GM10847 (cell line): ENCODE data around the gene NFATC1.

Experiments
- POLR2A ChIP-seq: IDR thresholded peaks from 2 replicates; pipeline ENCODE4 v1.6.1; 2011; ENCODE audit not compliant: insufficient read length; ENCODE audit errors: extremely low read depth

The NFATC1 gene

GRCh38 chr18:79470547-79470946 is 74.8 kb downstream of the NFATC1 start:
- TF ChIP-seq POLR2A, result no peak

GRCh38 chr18:79471046-79471445 is 75.3 kb downstream of the NFATC1 start:
- no peak for TF ChIP-seq POLR2A

GRCh38 chr18:79471597-79471996 is 75.9 kb downstream of the NFATC1 start:
- no peak for TF ChIP-seq POLR2A

DNA sequence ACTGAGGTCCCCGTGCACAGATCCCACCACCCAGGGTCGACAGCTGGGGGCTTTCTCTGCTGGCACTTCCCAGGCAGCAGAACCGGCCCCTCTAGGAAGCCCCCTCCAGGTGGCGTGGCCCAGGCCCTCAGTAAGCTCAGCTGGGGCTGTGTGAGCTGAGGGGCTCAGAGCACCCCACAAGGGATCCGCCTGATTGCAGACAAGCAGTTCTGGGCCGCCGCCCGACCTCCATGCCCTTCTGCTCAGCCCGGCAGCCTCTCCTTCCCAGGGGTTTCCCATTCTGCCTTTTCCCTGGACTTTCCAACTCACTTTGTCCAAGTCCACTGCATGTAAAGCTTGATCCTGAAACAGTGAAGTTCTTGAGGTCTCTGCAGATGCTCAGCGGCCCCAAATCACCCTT is 76.4 kb downstream of the NFATC1 start:
- TF ChIP-seq POLR2A, result no peak

DNA sequence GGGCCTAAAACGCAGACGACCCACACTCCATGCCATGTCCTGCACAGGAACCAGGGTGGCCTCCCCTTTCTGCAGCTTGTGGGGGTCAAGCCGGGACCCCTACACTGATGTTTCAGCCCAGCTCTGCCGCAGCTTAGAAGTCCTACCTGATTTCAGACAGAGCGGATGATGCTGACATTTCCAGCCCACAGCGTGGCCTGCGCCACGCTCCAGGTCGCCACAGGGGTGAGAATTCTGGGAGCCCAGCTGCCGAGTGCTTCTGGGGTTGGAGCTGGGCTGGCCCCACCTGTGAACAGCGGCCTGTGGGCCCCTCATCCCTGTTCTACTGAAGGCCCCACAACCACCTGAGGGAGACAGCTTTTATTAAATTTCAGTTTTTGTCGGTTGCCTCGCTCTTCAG is 77.2 kb downstream of the NFATC1 start:
- no peak for TF ChIP-seq POLR2A

DNA sequence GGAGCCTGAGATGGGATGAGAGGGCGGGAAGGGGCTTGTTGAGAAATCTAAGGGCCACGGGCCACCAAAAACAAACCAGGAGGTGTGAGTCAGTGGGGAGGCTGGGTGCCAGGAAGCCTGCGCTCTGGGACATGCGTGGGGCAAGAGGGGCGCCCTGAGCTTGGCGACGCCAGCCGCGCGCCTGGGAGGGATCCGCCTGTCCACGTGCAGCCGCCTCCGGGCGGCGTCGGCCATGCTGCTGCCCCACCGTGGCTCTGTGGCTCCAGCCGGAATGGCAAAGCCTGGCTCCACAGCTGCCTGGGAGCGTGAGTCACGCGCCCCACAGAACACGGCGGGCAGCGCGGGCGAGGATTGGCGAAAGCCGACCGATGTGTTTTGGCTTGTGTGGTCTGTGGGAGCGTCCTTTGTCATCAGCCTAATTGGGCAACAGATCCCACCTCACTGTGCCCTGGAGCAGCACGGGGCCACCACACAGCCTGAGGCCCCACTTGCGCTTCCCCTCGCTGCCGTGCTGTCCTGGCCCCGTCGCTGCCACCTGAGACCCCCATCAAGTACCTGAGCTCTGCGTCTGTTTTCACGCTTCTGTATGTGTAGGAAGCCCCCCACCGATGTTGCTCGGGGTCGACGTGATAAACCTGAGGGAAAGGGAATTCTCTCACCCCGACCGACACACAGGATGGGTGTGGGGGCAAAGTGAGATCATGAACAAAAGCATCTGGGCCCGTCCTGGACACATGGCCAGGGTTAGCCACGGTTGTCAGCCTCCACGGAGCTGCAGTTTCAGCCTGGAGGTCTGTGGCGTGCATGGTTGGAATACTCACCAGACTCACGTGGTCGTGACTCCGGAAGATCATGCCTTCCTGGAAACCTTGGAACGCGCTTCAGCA is 80.5 kb downstream of the NFATC1 start:
- TF ChIP-seq POLR2A, result no peak

- TF ChIP-seq POLR2A, result no peak
Measured at GRCh38 chr18:79476918-79477571, 81.3 kb downstream of the NFATC1 start.

GRCh38 chr18:79477711-79478483 is 82.2 kb downstream of the NFATC1 start:
- no peak for TF ChIP-seq POLR2A

DNA sequence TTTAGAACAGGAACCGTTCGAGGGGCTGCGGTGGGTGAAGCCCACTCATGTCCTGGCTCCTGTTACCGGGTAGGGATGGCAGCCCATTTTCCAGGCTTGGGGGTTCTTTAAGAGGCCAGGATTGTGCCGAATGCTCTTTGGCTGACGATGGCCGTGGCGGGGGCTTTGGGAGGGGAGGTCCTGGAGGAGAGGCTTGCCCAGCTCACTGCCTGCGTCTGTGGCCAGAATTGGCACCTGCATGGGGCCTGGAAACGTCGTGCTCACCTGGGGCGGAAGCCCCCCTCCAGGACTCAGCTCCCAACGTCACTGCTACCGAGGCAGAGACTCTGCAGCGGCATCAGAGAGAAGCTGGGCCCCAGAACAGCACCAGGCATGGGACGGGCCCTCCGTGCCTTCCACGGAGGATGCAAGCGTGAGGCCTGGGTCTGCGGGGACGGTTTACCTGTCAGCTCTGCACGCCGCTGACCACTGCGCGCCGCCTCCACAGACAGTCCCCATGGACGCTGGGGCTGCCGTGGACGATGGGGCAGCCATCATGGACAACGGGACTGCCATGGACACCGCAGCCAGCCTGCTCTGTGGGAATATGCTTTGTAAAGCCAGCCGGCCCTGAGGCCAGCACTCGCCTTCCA is 82.9 kb downstream of the NFATC1 start:
- no peak for TF ChIP-seq POLR2A

GRCh38 chr18:79479116-79479760 is 83.5 kb downstream of the NFATC1 start:
- no peak for TF ChIP-seq POLR2A

DNA sequence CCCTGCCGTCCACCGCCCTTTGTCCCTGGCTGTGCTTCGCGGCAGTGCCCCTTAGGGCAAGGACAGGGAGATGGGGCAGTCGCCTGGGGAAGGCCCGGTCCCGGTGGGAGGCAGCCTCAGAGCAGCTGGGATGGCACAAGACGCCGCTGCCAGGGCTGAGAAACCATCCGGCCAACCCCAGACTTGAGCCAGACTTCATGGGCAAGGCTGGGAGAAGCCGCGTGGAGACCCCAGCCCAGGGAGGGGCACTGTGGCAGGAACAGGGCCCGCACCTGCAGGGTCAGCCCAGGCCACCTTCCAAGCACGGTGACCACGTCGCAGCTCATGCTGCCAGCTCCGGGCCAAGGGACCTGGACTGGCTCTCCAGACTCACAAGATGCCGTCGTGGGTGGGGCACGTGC is 84.0 kb downstream of the NFATC1 start:
- TF ChIP-seq POLR2A, result no peak

- TF ChIP-seq POLR2A, result no peak
Measured at GRCh38 chr18:79480171-79481045, 84.7 kb downstream of the NFATC1 start.

GRCh38 chr18:79481046-79481790 is 85.5 kb downstream of the NFATC1 start:
- no peak for TF ChIP-seq POLR2A
